H9 (cell line): ENCODE data around the gene TSSK2. TPM values are rescaled to one million over a fixed set of nuclear protein-coding genes. Genes with fewer than 3 reads are reported as not detected.

Experiments
- DNase-seq: peaks from one replicate; pipeline ENCODE4 v3.0.0-alpha.2; 2017
- H2AFZ ChIP-seq: one replicate; pipeline ENCODE4 v1.6.1; 2013; ENCODE audit warnings: mild to moderate bottlenecking, low read length, control low read depth, moderate library complexity
- H2AK5ac ChIP-seq: 2 replicates; pipeline ENCODE4 v1.6.1; 2013; ENCODE audit warnings: low read length, control low read depth, mixed read lengths; ENCODE audit not compliant: insufficient read length
- H2BK120ac ChIP-seq: one replicate; pipeline ENCODE4 v1.6.1; 2013; ENCODE audit warnings: low read depth, mild to moderate bottlenecking, low read length, control low read depth, inconsistent platforms; ENCODE audit not compliant: poor library complexity, severe bottlenecking
- H2BK12ac ChIP-seq: 2 replicates; pipeline ENCODE4 v1.6.1; 2013; ENCODE audit warnings: low read length, control low read depth, mixed read lengths, low read depth; ENCODE audit not compliant: insufficient read length
- H2BK15ac ChIP-seq: 2 replicates; pipeline ENCODE4 v1.6.1; 2013; ENCODE audit warnings: low read depth, low read length, control low read depth
- H2BK20ac ChIP-seq: one replicate; pipeline ENCODE4 v1.6.1; 2013; ENCODE audit warnings: low read depth, mild to moderate bottlenecking, low read length, control low read depth, inconsistent platforms; ENCODE audit not compliant: poor library complexity, severe bottlenecking
- H2BK5ac ChIP-seq: 2 replicates; pipeline ENCODE4 v1.6.1; 2013; ENCODE audit warnings: low read length, control low read depth, mixed read lengths; ENCODE audit not compliant: insufficient read length
- H3K14ac ChIP-seq: 2 replicates; pipeline ENCODE4 v1.6.1; 2013; ENCODE audit warnings: low read length, control low read depth; ENCODE audit not compliant: insufficient read depth
- H3K18ac ChIP-seq: 2 replicates; pipeline ENCODE4 v1.6.1; 2013; ENCODE audit warnings: low read depth, mild to moderate bottlenecking, mixed read lengths, low read length, control low read depth; ENCODE audit not compliant: insufficient read length
- H3K23ac ChIP-seq: 2 replicates; pipeline ENCODE4 v1.6.1; 2013; ENCODE audit warnings: low read length, control low read depth, mixed read lengths, low read depth; ENCODE audit not compliant: insufficient read length
- H3K23me2 ChIP-seq: 2 replicates; pipeline ENCODE4 v1.6.1; 2013; ENCODE audit warnings: low read depth, mild to moderate bottlenecking, mixed read lengths, low read length, control low read depth; ENCODE audit not compliant: insufficient read length, poor library complexity, severe bottlenecking
- H3K27ac ChIP-seq: 2 replicates; pipeline ENCODE4 v1.5.1; 2013; ENCODE audit warnings: low read length, control low read depth, mixed read lengths, low read depth; ENCODE audit not compliant: insufficient read length
- H3K27me3 ChIP-seq: 2 replicates; pipeline ENCODE4 v1.6.1; 2013; ENCODE audit warnings: low read length, control low read depth, inconsistent platforms; ENCODE audit not compliant: insufficient read depth
- H3K4ac ChIP-seq: 2 replicates; pipeline ENCODE4 v1.6.1; 2013; ENCODE audit warnings: low read depth, mild to moderate bottlenecking, control low read depth, inconsistent platforms, low read length, moderate library complexity
- H3K4me1 ChIP-seq: 2 replicates; pipeline ENCODE4 v1.6.1; 2013; ENCODE audit warnings: low read length, control low read depth, inconsistent platforms; ENCODE audit not compliant: insufficient read depth
- H3K4me2 ChIP-seq: 2 replicates; pipeline ENCODE4 v1.6.1; 2013; ENCODE audit warnings: low read length, control low read depth, mixed read lengths; ENCODE audit not compliant: insufficient read length, insufficient read depth
- H3K56ac ChIP-seq: 2 replicates; pipeline ENCODE4 v1.6.1; 2013; ENCODE audit warnings: low read depth, mild to moderate bottlenecking, mixed read lengths, low read length, control low read depth; ENCODE audit not compliant: insufficient read length
- H3K79me1 ChIP-seq: 2 replicates; pipeline ENCODE4 v1.6.1; 2013; ENCODE audit warnings: low read depth, mild to moderate bottlenecking, moderate library complexity, low read length, control low read depth, inconsistent platforms; ENCODE audit not compliant: insufficient read depth, poor library complexity, severe bottlenecking
- H3K79me2 ChIP-seq: 2 replicates; pipeline ENCODE4 v1.6.1; 2013; ENCODE audit warnings: low read length, control low read depth, inconsistent platforms; ENCODE audit not compliant: insufficient read depth
- H3K9ac ChIP-seq: 2 replicates; pipeline ENCODE4 v1.6.1; 2013; ENCODE audit warnings: low read length, control low read depth, mixed read lengths; ENCODE audit not compliant: insufficient read length; ENCODE audit errors: extremely low read depth
- H3K9me3 ChIP-seq: one replicate; pipeline ENCODE4 v1.6.1; 2013; ENCODE audit warnings: low read depth, low read length, inconsistent platforms; ENCODE audit not compliant: control insufficient read depth
- H3T11ph ChIP-seq: one replicate; pipeline ENCODE4 v1.6.1; 2013; ENCODE audit warnings: mild to moderate bottlenecking, low read length, control low read depth, inconsistent platforms
- H4K20me1 ChIP-seq: one replicate; pipeline ENCODE4 v1.6.1; 2013; ENCODE audit not compliant: control insufficient read depth, insufficient read length, insufficient read depth
- H4K5ac ChIP-seq: 2 replicates; pipeline ENCODE4 v1.6.1; 2013; ENCODE audit warnings: low read depth, mild to moderate bottlenecking, mixed read lengths, low read length, control low read depth; ENCODE audit not compliant: insufficient read length
- H4K8ac ChIP-seq: replicated peaks from 2 replicates; pipeline ENCODE4 v1.6.1; 2013; ENCODE audit warnings: low read length, control low read depth, mixed read lengths, low read depth; ENCODE audit not compliant: insufficient read length
- H4K91ac ChIP-seq: 2 replicates; pipeline ENCODE4 v1.6.1; 2013; ENCODE audit warnings: low read depth, mild to moderate bottlenecking, moderate library complexity, mixed read lengths, low read length, control low read depth; ENCODE audit not compliant: insufficient read length
- H3K27ac Mint-ChIP-seq, 3 experiments: 2 replicates in 2 of 3; 3 replicates in 1 of 3; pipeline ENCODE4 v1.8.0; 2020 to 2021; ENCODE audit warnings: mixed read lengths in 3 of 3, mild to moderate bottlenecking in 1 of 3, moderate library complexity in 1 of 3
- H3K27me3 Mint-ChIP-seq: 2 replicates; pipeline ENCODE4 v1.8.0; 2021; ENCODE audit warnings: low read depth, mild to moderate bottlenecking, moderate library complexity, mixed read lengths
- H3K36me3 Mint-ChIP-seq, 3 experiments: 2 replicates in 2 of 3; 3 replicates in 1 of 3; pipeline ENCODE4 v1.8.0; 2020 to 2021; ENCODE audit warnings: low read depth in 3 of 3, mixed read lengths in 3 of 3; ENCODE audit not compliant: insufficient read depth in 1 of 3
- H3K4me1 Mint-ChIP-seq, 2 experiments: 2 replicates each; pipeline ENCODE4 v1.8.0; 2020; ENCODE audit warnings: mixed read lengths in 2 of 2
- H3K4me3 Mint-ChIP-seq, 2 experiments: 2 replicates in 1 of 2; 3 replicates in 1 of 2; pipeline ENCODE4 v1.8.0; 2020 to 2021; ENCODE audit warnings: mild to moderate bottlenecking in 2 of 2, mixed read lengths in 2 of 2, moderate library complexity in 1 of 2
- H3K9me3 Mint-ChIP-seq, 2 experiments: 2 replicates in 1 of 2; 3 replicates in 1 of 2; pipeline ENCODE4 v1.8.0; 2020; ENCODE audit warnings: mild to moderate bottlenecking in 2 of 2, mixed read lengths in 2 of 2, moderate library complexity in 1 of 2
- CTCF ChIP-seq: fragments of 200-600 bp; sonication (generic); conservative IDR thresholded peaks from 3 replicates; pipeline ENCODE4 v1.8.0; 2021; ENCODE audit warnings: antibody characterized with exemption, mild to moderate bottlenecking
- WGBS: extraction: QIAGEN DNeasy Blood & Tissue Kit; methylation state at CpG from one replicate; pipeline ENCODE4 v1.1.7; 2013; ENCODE audit warnings: missing lambda C conversion rate, low lambda C conversion rate, mixed read lengths; ENCODE audit not compliant: insufficient read length; ENCODE audit errors: extremely low coverage; 5-methylcytosine and 5-hydroxymethylcytosine counted together
- total RNA-seq: library from RNA; stranded (reverse); gene quantifications from 2 replicates; pipeline ENCODE4 v1.2.1, GENCODE V29; 2021

The TSSK2 gene
- total RNA-seq, 1 experiment from 2014 or later = not detected

- Histone ChIP-seq H2AK5ac (no peak overlapping the region), H2BK12ac (no peak overlapping the region), H3K4me2 (no peak overlapping the region), H3K23ac (no peak overlapping the region), H3K9ac (no peak overlapping the region), H3K18ac (no peak overlapping the region), H3K4ac (no peak overlapping the region), H4K20me1 (no peaks in the 10 kb centered on the region), H3T11ph (no peak overlapping the region), H2BK120ac (no peak overlapping the region), H3K23me2 (peaks cover 9% of the 10 kb centered on the region), H3K9me3 (no peaks in the 10 kb centered on the region), H4K8ac (no peak overlapping the region), H3K4me1 (peaks cover 3% of the 10 kb centered on the region; the same call in 1 of the 2 replicates), H3K79me1 (peaks cover 5% of the 10 kb centered on the region), H2BK15ac (no peak overlapping the region), H4K5ac (no peak overlapping the region), H3K14ac (no peak overlapping the region), H3K27ac (no peak overlapping the region), H3K56ac (no peak overlapping the region), H4K91ac (no peak overlapping the region), H2AFZ (no peak overlapping the region), H3K79me2 (peaks cover 15% of the 10 kb centered on the region; the same call in 1 of the 2 replicates), H2BK5ac (no peak overlapping the region), H2BK20ac (no peak overlapping the region), H3K27me3 (no peaks in the 10 kb centered on the region)
- no peak overlapping the region for H3K27ac Mint-ChIP-seq
- no peak for TF ChIP-seq CTCF
- peaks cover 0 to 4% (median 3%) of the 10 kb centered on the region in 3 experiments; a peak in 3 of 7 replicates for H3K36me3 Mint-ChIP-seq
- peaks cover 20 to 23% of the 10 kb centered on the region in 2 experiments for H3K4me1 Mint-ChIP-seq
- no peak for DNase-seq
- no CpG with 5 or more reads among the region's 4 CpGs for WGBS
- peaks cover 18% of the 10 kb centered on the region for H3K27me3 Mint-ChIP-seq
- 0 out of 5 replicates have a peak overlapping the region, but pooled peaks of 1 of the 2 experiments have one; percentile 32 for H3K4me3 Mint-ChIP-seq
- no peaks in the 10 kb centered on the region; a peak in 3 of 5 replicates for H3K9me3 Mint-ChIP-seq
Measured at GRCh38 chr22:19123936-19124335, 7.2 kb upstream of the TSSK2 start.
